Aorta (tissue), 5 donors: Measurements from ENCODE around the gene XXYLT1. TPM values are rescaled to one million over a fixed set of nuclear protein-coding genes. Genes with fewer than 3 reads are reported as not detected.
"Not testable (repeated sequence)": the region's sequence is repeated elsewhere in the genome, so short reads cannot be mapped to it uniquely, and the experiment has no call there.

Experiments used
- ATAC-seq: fragments of 200-7000 bp; cut with Tn5 transposase; one replicate; pipeline ENCODE4 v1.9.1; 2022; ENCODE audit warnings: moderate library complexity; ENCODE audit not compliant: low FRiP score
- DNase-seq, 2 donors: peaks; one replicate each; pipeline ENCODE4 v3.0.0-alpha.2; 2020
- H3K27ac ChIP-seq, 2 donors: one replicate each; pipeline ENCODE4 v1.5.1; 2013; ENCODE audit warnings: low read length in 2 of 2, mild to moderate bottlenecking in 2 of 2, moderate library complexity in 2 of 2, control low read depth in 1 of 2, inconsistent platforms in 1 of 2, low read depth in 1 of 2
- H3K27me3 ChIP-seq, 2 donors: one replicate each; pipeline ENCODE4 v1.6.1; 2013; ENCODE audit warnings: control low read depth in 1 of 2, low read length in 1 of 2, mild to moderate bottlenecking in 1 of 2, moderate library complexity in 1 of 2; ENCODE audit not compliant: insufficient read depth in 2 of 2, control insufficient read depth in 1 of 2
- H3K36me3 ChIP-seq, 2 donors: one replicate each; pipeline ENCODE4 v1.6.1; 2013; ENCODE audit warnings: control low read depth in 1 of 2, low read length in 1 of 2, mild to moderate bottlenecking in 1 of 2; ENCODE audit not compliant: insufficient read depth in 2 of 2, control insufficient read depth in 1 of 2
- H3K4me1 ChIP-seq, 2 donors: one replicate each; pipeline ENCODE4 v1.6.1; 2013; ENCODE audit warnings: low read length in 2 of 2, control low read depth in 1 of 2, mild to moderate bottlenecking in 1 of 2, moderate library complexity in 1 of 2; ENCODE audit not compliant: insufficient read depth in 2 of 2, control insufficient read depth in 1 of 2
- H3K4me3 ChIP-seq, 2 donors: one replicate each; pipeline ENCODE4 v1.5.1; 2013; ENCODE audit warnings: low read length in 2 of 2, control low read depth in 1 of 2, mild to moderate bottlenecking in 1 of 2
- H3K9me3 ChIP-seq: one replicate; pipeline ENCODE4 v1.6.1; 2013; ENCODE audit warnings: mild to moderate bottlenecking, low read length; ENCODE audit not compliant: control insufficient read depth
- WGBS, 2 donors: extraction: QIAGEN DNeasy Blood & Tissue Kit; methylation state at CpG; one replicate each; pipeline ENCODE4 v1.1.7; 2013; 5-methylcytosine and 5-hydroxymethylcytosine counted together
- intact Hi-C, 2 donors: fragments of 100-400 bp; cut with DNase I; formaldehyde crosslinking; loops; one replicate each; pipeline versions ENCODE4 v1.14.2 to v1.15.0; 2022
- polyA plus RNA-seq, 2 donors: library from polyadenylated mRNA; stranded (reverse); fragments of 200-250 nt; gene quantifications; one replicate each; pipeline ENCODE4 v1.2.3, GENCODE V29; 2013
- total RNA-seq, 2 donors: library from RNA; stranded (reverse); fragmentation: NEBNext Ultra II Directional; extraction: Animal tissue kit (Norgen Biotek cat#: 25700); gene quantifications; one replicate each; pipeline ENCODE4 v1.2.1, GENCODE V29; 2021
- donor health status: healthy with polysubstance abuse.
- donor health status: Bipolar disorder and iron deficiency.
- donor health status: DM: no; HTN: no; CAD: no.
- donor health status: DM: no; HTN: no; CAD: no.
- donor health status: DM: yes; HTN: yes; CAD: no.

The XXYLT1 gene
- total and polyA plus RNA-seq, 4 donors, result 2.3 to 15.0 (median 6.9) TPM

GRCh38 chr3:195195321-195196209 is 75.4 kb downstream of the XXYLT1 start:
- ATAC-seq (peak; percentile 36), DNase-seq (no peak)
- 89% methylated on average over 17 of the region's 17 CpGs for WGBS, 2 donors
- Histone ChIP-seq H3K4me1 (no peaks in the 10 kb centered on the region), H3K9me3 (no peaks in the 10 kb centered on the region), H3K36me3 (no peaks in the 10 kb centered on the region), H3K4me3 (no peak overlapping the region), H3K27me3 (no peaks in the 10 kb centered on the region), H3K27ac (no peak overlapping the region)
- intact Hi-C loops, result no loop called here

- Histone ChIP-seq H3K4me1 (no peaks in the 10 kb centered on the region), H3K4me3 (no peak overlapping the region), H3K27ac (no peak overlapping the region), H3K36me3 (no peaks in the 10 kb centered on the region), H3K27me3 (no peaks in the 10 kb centered on the region), H3K9me3 (no peaks in the 10 kb centered on the region)
- 88% methylated on average over 8 of the region's 8 CpGs for WGBS, 2 donors
- ATAC-seq (no peak), DNase-seq (no peak)
- intact Hi-C loops, result no loop called here
Measured at GRCh38 chr3:195194559-195195206, 76.3 kb downstream of the XXYLT1 start.

GRCh38 chr3:195191580-195191979 is 79.4 kb downstream of the XXYLT1 start:
- H3K4me3 ChIP-seq, result no peak overlapping the region
- WGBS, 2 donors, result 95 to 99% methylated on average over 1 of the region's 1 CpG
- H3K4me1 ChIP-seq, result no peaks in the 10 kb centered on the region
- DNase-seq (no peak), ATAC-seq (no peak)
- no peaks in the 10 kb centered on the region for H3K36me3 ChIP-seq
- no peaks in the 10 kb centered on the region for H3K9me3 ChIP-seq
- H3K27ac ChIP-seq, result no peak overlapping the region
- intact Hi-C loops, result no loop called here
- H3K27me3 ChIP-seq, result no peaks in the 10 kb centered on the region

GRCh38 chr3:195189821-195190220 is 81.1 kb downstream of the XXYLT1 start:
- 65 to 74% methylated on average over 1 of the region's 1 CpG for WGBS, 2 donors
- DNase-seq (no peak), ATAC-seq (no peak)
- H3K27ac ChIP-seq, result no peak overlapping the region
- H3K9me3 ChIP-seq, result no peaks in the 10 kb centered on the region
- H3K27me3 ChIP-seq, result no peaks in the 10 kb centered on the region
- intact Hi-C loops, result no loop called here
- H3K4me1 ChIP-seq, result no peaks in the 10 kb centered on the region
- H3K4me3 ChIP-seq, result no peak overlapping the region
- no peaks in the 10 kb centered on the region for H3K36me3 ChIP-seq

GRCh38 chr3:195188426-195188927 is 82.5 kb downstream of the XXYLT1 start:
- Histone ChIP-seq H3K4me1 (no peaks in the 10 kb centered on the region), H3K27me3 (no peaks in the 10 kb centered on the region), H3K36me3 (no peaks in the 10 kb centered on the region), H3K27ac (no peak overlapping the region), H3K4me3 (no peak overlapping the region), H3K9me3 (no peaks in the 10 kb centered on the region)
- intact Hi-C loops, result no loop called here
- ATAC-seq (no peak), DNase-seq (no peak)
- WGBS, 2 donors, result 95 to 97% methylated on average over 3 of the region's 3 CpGs

- WGBS, 2 donors, result 25 to 34% methylated on average over 5 of the region's 5 CpGs
- Histone ChIP-seq H3K27ac (no peak overlapping the region), H3K4me3 (no peak overlapping the region), H3K27me3 (no peaks in the 10 kb centered on the region), H3K36me3 (no peaks in the 10 kb centered on the region), H3K9me3 (no peaks in the 10 kb centered on the region), H3K4me1 (no peaks in the 10 kb centered on the region)
- intact Hi-C loops, result no loop called here
- DNase-seq (no peak), ATAC-seq (no peak)
Measured at GRCh38 chr3:195187609-195188425, 83.1 kb downstream of the XXYLT1 start.

GRCh38 chr3:195186710-195187047 is 84.3 kb downstream of the XXYLT1 start:
- DNase-seq, H3K36me3 ChIP-seq, H3K4me3 ChIP-seq, ATAC-seq, H3K27ac ChIP-seq, intact Hi-C loops, H3K9me3 ChIP-seq, H3K4me1 ChIP-seq, H3K27me3 ChIP-seq: not testable (repeated sequence)
- 95 to 97% methylated on average over 6 of the region's 6 CpGs for WGBS, 2 donors

GRCh38 chr3:195186041-195186709 is 84.8 kb downstream of the XXYLT1 start:
- Histone ChIP-seq H3K27ac (no peak overlapping the region), H3K9me3 (no peaks in the 10 kb centered on the region), H3K4me3 (no peak overlapping the region), H3K4me1 (no peaks in the 10 kb centered on the region), H3K27me3 (no peaks in the 10 kb centered on the region), H3K36me3 (no peaks in the 10 kb centered on the region)
- no peak for DNase-seq
- no peak for ATAC-seq
- intact Hi-C loops, result no loop called here
- WGBS, 2 donors, result 95 to 96% methylated on average over 9 of the region's 9 CpGs
